Measurements from ENCODE around the gene PIK3R1.
"Not testable (repeated sequence)": the region's sequence is repeated elsewhere in the genome, so short reads cannot be mapped to it uniquely, and the experiment has no call there.

Gene PIK3R1

GRCh38 chr5:68194386-68194785 is 21.2 kb upstream of the PIK3R1 start:
- Histone ChIP-seq H3K27ac (ENCODE audit: low read depth, low read length) (no peak overlapping the region), H3K56ac (ENCODE audit: low read length) (no peak overlapping the region), H2AK5ac (ENCODE audit: low read length) (no peak overlapping the region), H3K4me2 (ENCODE audit: low read length) (no peak overlapping the region), H3K9ac (ENCODE audit: low read length) (no peak overlapping the region), H3K4ac (ENCODE audit: low read depth, low read length) (no peak overlapping the region), H4K8ac (ENCODE audit: low read depth, low read length) (no peak overlapping the region), H4K5ac (ENCODE audit: low read length) (no peak overlapping the region), H3K79me1 (ENCODE audit: low read length) (no peaks in the 10 kb centered on the region), H2BK15ac (replicated peaks; ENCODE audit: low read depth) (no peak overlapping the region), H3K36me3 (ENCODE audit: control insufficient read depth, insufficient read depth, low read length) (no peaks in the 10 kb centered on the region), H3K79me2 (ENCODE audit: control insufficient read depth, insufficient read depth, low read length) (no peaks in the 10 kb centered on the region), H3K27me3 (ENCODE audit: insufficient read depth, low read length, poor library complexity) (no peaks in the 10 kb centered on the region), H3K18ac (ENCODE audit: low read length) (no peak overlapping the region), H3K4me1 (ENCODE audit: control insufficient read depth, low read depth, low read length) (peaks cover 10% of the 10 kb centered on the region), H2BK5ac (ENCODE audit: low read length) (no peak overlapping the region), H3K23ac (ENCODE audit: low read length) (no peak overlapping the region), H3K4me3 (ENCODE audit: low read length) (no peak overlapping the region), H2BK120ac (ENCODE audit: low read depth, low read length) (no peak overlapping the region)
- WGBS (ENCODE audit: extremely low coverage, insufficient coverage, low lambda C conversion rate), result no CpG with 5 or more reads among the region's 2 CpGs
- DNase-seq, result no peak

GRCh38 chr5:68195137-68195536 is 20.4 kb upstream of the PIK3R1 start:
- H2BK120ac ChIP-seq (ENCODE audit: low read depth, low read length), result no peak overlapping the region
- H2AK5ac ChIP-seq (ENCODE audit: low read length), result no peak overlapping the region
- no peak overlapping the region for H3K56ac ChIP-seq (ENCODE audit: low read length)
- H3K79me2 ChIP-seq (ENCODE audit: control insufficient read depth, insufficient read depth, low read length), result no peaks in the 10 kb centered on the region
- no peaks in the 10 kb centered on the region for H3K36me3 ChIP-seq (ENCODE audit: control insufficient read depth, insufficient read depth, low read length)
- no peak overlapping the region for H3K4me3 ChIP-seq (ENCODE audit: low read length)
- peak overlapping the region; percentile 11 for H3K18ac ChIP-seq (ENCODE audit: low read length)
- H2BK15ac ChIP-seq (replicated peaks; ENCODE audit: low read depth), result no peak overlapping the region
- no peak overlapping the region for H3K9ac ChIP-seq (ENCODE audit: low read length)
- H3K27ac ChIP-seq (ENCODE audit: low read depth, low read length), result no peak overlapping the region
- no peak overlapping the region for H4K5ac ChIP-seq (ENCODE audit: low read length)
- H4K8ac ChIP-seq (ENCODE audit: low read depth, low read length), result no peak overlapping the region
- H2BK5ac ChIP-seq (ENCODE audit: low read length), result no peak overlapping the region
- H3K79me1 ChIP-seq (ENCODE audit: low read length), result no peaks in the 10 kb centered on the region
- no peak for DNase-seq
- no peak overlapping the region for H3K23ac ChIP-seq (ENCODE audit: low read length)
- no peak overlapping the region for H3K4me2 ChIP-seq (ENCODE audit: low read length)
- H3K4ac ChIP-seq (ENCODE audit: low read depth, low read length), result no peak overlapping the region
- peaks cover 8% of the 10 kb centered on the region for H3K4me1 ChIP-seq (ENCODE audit: control insufficient read depth, low read depth, low read length)
- no peaks in the 10 kb centered on the region for H3K27me3 ChIP-seq (ENCODE audit: insufficient read depth, low read length, poor library complexity)
- no CpG with 5 or more reads among the region's 3 CpGs for WGBS (ENCODE audit: extremely low coverage, insufficient coverage, low lambda C conversion rate)

DNA sequence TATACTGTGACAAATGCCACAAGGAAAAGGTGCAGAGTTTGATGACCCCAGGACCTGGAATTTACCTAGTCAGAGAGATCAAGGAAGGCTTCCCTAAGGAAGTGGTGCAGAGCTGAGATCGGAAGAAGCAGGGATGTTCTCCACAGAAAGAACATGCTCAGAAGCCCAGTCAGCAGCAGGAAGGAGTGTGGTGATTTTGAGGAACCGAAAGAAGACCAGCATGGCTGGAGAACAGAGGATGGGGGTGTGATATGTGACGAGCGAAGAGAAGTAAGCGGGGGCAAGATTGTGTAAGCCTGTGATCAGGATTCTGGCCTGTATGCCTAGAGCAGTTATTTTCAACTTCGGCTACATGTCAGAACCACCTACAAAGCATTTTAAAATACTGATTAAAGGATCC is 18.7 kb upstream of the PIK3R1 start:
- H3K23ac ChIP-seq (ENCODE audit: low read length), result no peak overlapping the region
- no peaks in the 10 kb centered on the region for H3K36me3 ChIP-seq (ENCODE audit: control insufficient read depth, insufficient read depth, low read length)

DNA sequence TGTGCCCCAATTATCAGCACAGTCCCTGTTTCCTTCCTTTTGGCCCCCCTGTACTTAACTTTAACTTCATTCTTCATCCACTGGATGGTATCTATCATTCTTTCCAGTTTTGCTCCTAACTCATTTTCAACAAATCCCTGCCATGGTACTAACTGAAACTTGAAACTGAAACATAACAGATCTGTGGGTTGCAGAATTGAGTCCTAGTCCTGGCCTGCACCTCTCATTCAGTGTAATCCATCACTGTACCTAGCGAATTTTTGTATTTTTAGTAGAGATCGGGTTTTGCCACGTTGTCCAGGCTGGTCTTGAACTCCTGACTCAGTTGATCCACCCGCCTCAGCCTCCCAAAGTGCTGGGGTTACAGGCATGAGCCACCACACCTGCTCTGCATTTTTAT is 15.3 kb upstream of the PIK3R1 start:
- H3K27me3 ChIP-seq (ENCODE audit: insufficient read depth, low read length, poor library complexity), result no peaks in the 10 kb centered on the region
- no peak overlapping the region for H3K18ac ChIP-seq (ENCODE audit: low read length)
- no peaks in the 10 kb centered on the region for H3K36me3 ChIP-seq (ENCODE audit: control insufficient read depth, insufficient read depth, low read length)
- no peak overlapping the region for H4K5ac ChIP-seq (ENCODE audit: low read length)
- no peak overlapping the region for H3K4me3 ChIP-seq (ENCODE audit: low read length)
- no peak overlapping the region for H3K23ac ChIP-seq (ENCODE audit: low read length)
- H3K27ac ChIP-seq (ENCODE audit: low read depth, low read length), result no peak overlapping the region
- H3K4ac ChIP-seq (ENCODE audit: low read depth, low read length), result no peak overlapping the region
- no peak overlapping the region for H2BK15ac ChIP-seq (replicated peaks; ENCODE audit: low read depth)
- no peak overlapping the region for H3K4me2 ChIP-seq (ENCODE audit: low read length)
- H3K79me2 ChIP-seq (ENCODE audit: control insufficient read depth, insufficient read depth, low read length), result no peaks in the 10 kb centered on the region
- no peak overlapping the region for H3K56ac ChIP-seq (ENCODE audit: low read length)
- DNase-seq, result no peak
- H3K9ac ChIP-seq (ENCODE audit: low read length), result no peak overlapping the region
- no peak overlapping the region for H2BK5ac ChIP-seq (ENCODE audit: low read length)
- H3K79me1 ChIP-seq (ENCODE audit: low read length), result no peaks in the 10 kb centered on the region
- no peak overlapping the region for H4K8ac ChIP-seq (ENCODE audit: low read depth, low read length)
- H3K4me1 ChIP-seq (ENCODE audit: control insufficient read depth, low read depth, low read length), result no peaks in the 10 kb centered on the region
- WGBS (ENCODE audit: extremely low coverage, insufficient coverage, low lambda C conversion rate), result no CpG with 5 or more reads among the region's 4 CpGs
- no peak overlapping the region for H2AK5ac ChIP-seq (ENCODE audit: low read length)
- no peak overlapping the region for H2BK120ac ChIP-seq (ENCODE audit: low read depth, low read length)

More for the DNA sequence above, 18.7 kb upstream of the PIK3R1 start:
- no CpG with 5 or more reads among the region's 6 CpGs for WGBS (ENCODE audit: extremely low coverage, insufficient coverage, low lambda C conversion rate)
- no peak overlapping the region for H2BK15ac ChIP-seq (replicated peaks; ENCODE audit: low read depth)
- H3K18ac ChIP-seq (ENCODE audit: low read length), result no peak overlapping the region
- no peaks in the 10 kb centered on the region for H3K79me1 ChIP-seq (ENCODE audit: low read length)
- no peak for DNase-seq
- H4K5ac ChIP-seq (ENCODE audit: low read length), result no peak overlapping the region
- H2BK120ac ChIP-seq (ENCODE audit: low read depth, low read length), result no peak overlapping the region
- no peak overlapping the region for H3K4ac ChIP-seq (ENCODE audit: low read depth, low read length)
- H3K79me2 ChIP-seq (ENCODE audit: control insufficient read depth, insufficient read depth, low read length), result no peaks in the 10 kb centered on the region
- no peaks in the 10 kb centered on the region for H3K27me3 ChIP-seq (ENCODE audit: insufficient read depth, low read length, poor library complexity)
- H3K9ac ChIP-seq (ENCODE audit: low read length), result no peak overlapping the region
- no peak overlapping the region for H2AK5ac ChIP-seq (ENCODE audit: low read length)
- H2BK5ac ChIP-seq (ENCODE audit: low read length), result no peak overlapping the region
- no peak overlapping the region for H3K56ac ChIP-seq (ENCODE audit: low read length)
- no peak overlapping the region for H3K4me2 ChIP-seq (ENCODE audit: low read length)
- no peak overlapping the region for H4K8ac ChIP-seq (ENCODE audit: low read depth, low read length)
- peaks cover 8% of the 10 kb centered on the region for H3K4me1 ChIP-seq (ENCODE audit: control insufficient read depth, low read depth, low read length)
- no peak overlapping the region for H3K27ac ChIP-seq (ENCODE audit: low read depth, low read length)
- no peak overlapping the region for H3K4me3 ChIP-seq (ENCODE audit: low read length)

- not testable (repeated sequence) for H3K79me1 ChIP-seq (ENCODE audit: low read length); H2BK15ac ChIP-seq (replicated peaks; ENCODE audit: low read depth); H3K4me3 ChIP-seq (ENCODE audit: low read length); H2BK5ac ChIP-seq (ENCODE audit: low read length); H3K4me2 ChIP-seq (ENCODE audit: low read length); H3K18ac ChIP-seq (ENCODE audit: low read length); H3K27ac ChIP-seq (ENCODE audit: low read depth, low read length); H3K4ac ChIP-seq (ENCODE audit: low read depth, low read length); H3K9ac ChIP-seq (ENCODE audit: low read length); H2AK5ac ChIP-seq (ENCODE audit: low read length); H3K36me3 ChIP-seq (ENCODE audit: control insufficient read depth, insufficient read depth, low read length); H3K23ac ChIP-seq (ENCODE audit: low read length); H3K56ac ChIP-seq (ENCODE audit: low read length); H2BK120ac ChIP-seq (ENCODE audit: low read depth, low read length); H3K4me1 ChIP-seq (ENCODE audit: control insufficient read depth, low read depth, low read length); H4K5ac ChIP-seq (ENCODE audit: low read length); H3K27me3 ChIP-seq (ENCODE audit: insufficient read depth, low read length, poor library complexity); H4K8ac ChIP-seq (ENCODE audit: low read depth, low read length); H3K79me2 ChIP-seq (ENCODE audit: control insufficient read depth, insufficient read depth, low read length)
- DNase-seq, result peak; percentile 33
- WGBS (ENCODE audit: extremely low coverage, insufficient coverage, low lambda C conversion rate), result no CpG with 5 or more reads among the region's 4 CpGs
Measured at GRCh38 chr5:68210654-68211053, 4.9 kb upstream of the PIK3R1 start.

DNA sequence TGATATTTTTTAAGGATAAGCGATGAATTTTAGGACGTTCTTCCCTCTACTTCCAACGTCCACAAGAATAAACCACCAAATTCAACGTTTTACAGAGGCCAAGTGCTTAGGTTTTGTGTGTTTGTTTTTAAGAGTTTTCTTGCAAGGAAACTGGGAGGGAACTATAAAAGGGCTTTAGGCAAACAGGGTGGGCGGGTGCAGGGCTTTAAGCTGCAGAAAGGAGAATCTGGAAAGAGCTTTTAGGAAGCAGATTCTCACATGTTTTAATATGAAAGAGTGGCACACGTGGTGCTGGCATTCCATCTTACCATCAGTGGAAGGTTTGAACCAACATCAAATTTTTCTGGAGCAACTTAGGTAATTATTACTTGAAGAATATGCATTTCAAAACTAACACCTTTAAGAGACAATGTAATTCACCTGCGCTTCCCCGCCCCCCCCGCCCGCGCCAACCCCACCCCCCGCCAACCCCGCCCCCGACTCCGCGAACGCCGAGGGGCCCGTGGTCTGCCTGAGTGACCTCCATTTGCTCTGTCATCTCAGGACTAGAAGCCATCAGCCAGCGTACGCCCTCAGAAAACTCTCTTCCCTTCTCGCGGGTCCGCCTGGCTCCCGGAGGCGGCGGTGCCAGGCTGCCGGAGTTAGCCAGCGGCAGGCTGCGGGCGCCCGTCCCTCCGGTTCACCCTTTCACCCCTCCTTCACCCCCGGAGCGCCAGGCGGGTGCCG is 911 bp upstream of the PIK3R1 start:
- DNase-seq, result no peak
- Histone ChIP-seq H3K4me1 (ENCODE audit: control insufficient read depth, low read depth, low read length) (no peaks in the 10 kb centered on the region), H4K8ac (ENCODE audit: low read depth, low read length) (no peak overlapping the region), H2AK5ac (ENCODE audit: low read length) (no peak overlapping the region), H3K27me3 (ENCODE audit: insufficient read depth, low read length, poor library complexity) (no peaks in the 10 kb centered on the region), H4K5ac (ENCODE audit: low read length) (no peak overlapping the region), H3K79me1 (ENCODE audit: low read length) (peaks cover 3% of the 10 kb centered on the region), H3K27ac (ENCODE audit: low read depth, low read length) (peak overlapping the region; percentile 83), H3K4ac (ENCODE audit: low read depth, low read length) (no peak overlapping the region), H3K9ac (ENCODE audit: low read length) (peak overlapping the region; percentile 82), H3K4me3 (ENCODE audit: low read length) (peak overlapping the region; percentile 31), H3K36me3 (ENCODE audit: control insufficient read depth, insufficient read depth, low read length) (no peaks in the 10 kb centered on the region), H3K23ac (ENCODE audit: low read length) (no peak overlapping the region), H2BK120ac (ENCODE audit: low read depth, low read length) (no peak overlapping the region), H3K4me2 (ENCODE audit: low read length) (peak overlapping the region; percentile 35), H3K56ac (ENCODE audit: low read length) (peak overlapping the region; percentile 85), H2BK5ac (ENCODE audit: low read length) (peak overlapping the region; percentile 7), H3K79me2 (ENCODE audit: control insufficient read depth, insufficient read depth, low read length) (peaks cover 10% of the 10 kb centered on the region), H3K18ac (ENCODE audit: low read length) (peak overlapping the region; percentile 28), H2BK15ac (replicated peaks; ENCODE audit: low read depth) (no peak overlapping the region)
- WGBS (ENCODE audit: extremely low coverage, insufficient coverage, low lambda C conversion rate), result no CpG with 5 or more reads among the region's 37 CpGs
